HepG2 (cell line): ENCODE results near the gene ZNF764. TPM values are rescaled to one million over a fixed set of nuclear protein-coding genes. Genes with fewer than 3 reads are reported as not detected.
A peak's percentile ranks its signal among the peaks of the same experiment; 100 is the strongest.
"Not testable (repeated sequence)": the region's sequence is repeated elsewhere in the genome, so short reads cannot be mapped to it uniquely, and the experiment has no call there.

Source experiments
- BRD4 ChIP-seq: sonication (generic); formaldehyde crosslinking; IDR thresholded peaks from 2 replicates; pipeline ENCODE4 v1.4.0; 2020; ENCODE audit warnings: missing genetic modification reagents
- ELF3 ChIP-seq: IDR thresholded peaks from 2 replicates; pipeline ENCODE4 v1.6.1; 2016; ENCODE audit warnings: missing genetic modification reagents, missing compliant biosample characterization
- EP300 ChIP-seq, 3 experiments: sonication (generic) in 1 of 3; formaldehyde crosslinking in 1 of 3; IDR thresholded peaks; 2 replicates each; pipeline versions ENCODE4 v1.5.1 to v1.6.1; 2011 to 2020; ENCODE audit warnings: low read depth in 2 of 3, low read length in 2 of 3, borderline replicate concordance in 1 of 3, improper control_type of control experiment in 1 of 3, mild to moderate bottlenecking in 1 of 3, missing genetic modification reagents in 1 of 3, moderate library complexity in 1 of 3
- GFI1 ChIP-seq: sonication (generic); formaldehyde crosslinking; IDR thresholded peaks from 2 replicates; pipeline ENCODE4 v1.5.0; 2020; ENCODE audit warnings: missing genetic modification reagents, mild to moderate bottlenecking, borderline replicate concordance
- HIVEP1 ChIP-seq: sonication (generic); formaldehyde crosslinking; IDR thresholded peaks from 2 replicates; pipeline ENCODE4 v1.4.0; 2020; ENCODE audit warnings: mild to moderate bottlenecking, missing genetic modification reagents
- HMG20A ChIP-seq: IDR thresholded peaks from 2 replicates; pipeline ENCODE4 v1.6.1; 2016; ENCODE audit warnings: borderline replicate concordance
- HNF1B ChIP-seq: sonication (generic); formaldehyde crosslinking; IDR thresholded peaks from 2 replicates; pipeline ENCODE4 v1.5.1; 2020; ENCODE audit warnings: mild to moderate bottlenecking, moderate library complexity, missing genetic modification reagents
- HOXD1 ChIP-seq: sonication (generic); formaldehyde crosslinking; IDR thresholded peaks from 2 replicates; pipeline ENCODE4 v1.5.0; 2020; ENCODE audit warnings: missing genetic modification reagents
- MED1 ChIP-seq: sonication (generic); formaldehyde crosslinking; IDR thresholded peaks from 2 replicates; pipeline ENCODE4 v1.4.0; 2020; ENCODE audit warnings: missing genetic modification reagents
- NFYB ChIP-seq: sonication (generic); formaldehyde crosslinking; IDR thresholded peaks from 2 replicates; pipeline ENCODE4 v1.4.0; 2020; ENCODE audit warnings: missing genetic modification reagents
- PHF21A ChIP-seq: sonication (generic); formaldehyde crosslinking; IDR thresholded peaks from 2 replicates; pipeline ENCODE4 v1.5.0; 2020; ENCODE audit warnings: mild to moderate bottlenecking, missing genetic modification reagents
- POLR2A ChIP-seq, 2 experiments: IDR thresholded peaks; 2 replicates each; pipeline ENCODE4 v1.6.1; 2011; ENCODE audit warnings: low read depth in 2 of 2, low read length in 2 of 2, mild to moderate bottlenecking in 1 of 2, moderate library complexity in 1 of 2; ENCODE audit not compliant: insufficient read depth in 1 of 2
- POLR2AphosphoS5 ChIP-seq: IDR thresholded peaks from 2 replicates; pipeline ENCODE4 v1.6.1; 2012; ENCODE audit warnings: low read depth, low read length
- PRMT3 ChIP-seq: sonication (generic); formaldehyde crosslinking; IDR thresholded peaks from 2 replicates; pipeline ENCODE4 v1.8.1; 2022; ENCODE audit warnings: low read depth, mild to moderate bottlenecking, moderate library complexity, missing genetic modification reagents, borderline replicate concordance
- SNAPC2 ChIP-seq: sonication (generic); formaldehyde crosslinking; IDR thresholded peaks from 2 replicates; pipeline ENCODE4 v1.8.1; 2022; ENCODE audit warnings: mild to moderate bottlenecking, missing genetic modification reagents
- TARDBP ChIP-seq: sonication (generic); formaldehyde crosslinking; IDR thresholded peaks from 2 replicates; pipeline ENCODE4 v1.8.0; 2022; ENCODE audit warnings: mild to moderate bottlenecking, missing genetic modification reagents
- TCF12 ChIP-seq, 2 experiments: fragments of 450-650 bp in 1 of 2; sonication (generic) in 1 of 2; formaldehyde crosslinking in 1 of 2; IDR thresholded peaks; 2 replicates each; pipeline versions ENCODE4 v1.6.1 to v1.8.0; 2017 to 2022; ENCODE audit warnings: antibody characterized with exemption in 1 of 2, mild to moderate bottlenecking in 1 of 2, missing genetic modification reagents in 1 of 2, moderate library complexity in 1 of 2
- ZBTB3 ChIP-seq: sonication (generic); formaldehyde crosslinking; IDR thresholded peaks from 2 replicates; pipeline ENCODE4 v1.4.0; 2020; ENCODE audit warnings: low read depth, mild to moderate bottlenecking, moderate library complexity, missing genetic modification reagents, borderline replicate concordance
- ZEB1 ChIP-seq: IDR thresholded peaks from 2 replicates; pipeline ENCODE4 v1.6.1; 2012; ENCODE audit warnings: mild to moderate bottlenecking, low read depth, inconsistent platforms; ENCODE audit not compliant: insufficient replicate concordance
- ZFX ChIP-seq: sonication (generic); formaldehyde crosslinking; IDR thresholded peaks from 2 replicates; pipeline ENCODE4 v1.4.0; 2020; ENCODE audit warnings: mild to moderate bottlenecking, low read depth, missing genetic modification reagents, moderate library complexity
- ZNF124 ChIP-seq: sonication (generic); formaldehyde crosslinking; IDR thresholded peaks from 2 replicates; pipeline ENCODE4 v1.4.0; 2020; ENCODE audit warnings: missing genetic modification reagents
- ZNF556 ChIP-seq: sonication (generic); formaldehyde crosslinking; IDR thresholded peaks from 2 replicates; pipeline ENCODE4 v1.4.0; 2020; ENCODE audit warnings: mild to moderate bottlenecking, missing genetic modification reagents, borderline replicate concordance
- ZNF567 ChIP-seq: sonication (generic); formaldehyde crosslinking; IDR thresholded peaks from 2 replicates; pipeline ENCODE4 v1.8.1; 2023; ENCODE audit warnings: mild to moderate bottlenecking, missing genetic modification reagents, borderline replicate concordance
- ZNF746 ChIP-seq: sonication (generic); formaldehyde crosslinking; IDR thresholded peaks from 2 replicates; pipeline ENCODE4 v1.8.0; 2022; ENCODE audit warnings: mild to moderate bottlenecking, missing genetic modification reagents
- polyA plus RNA-seq, 8 experiments: library from polyadenylated mRNA; depleted of rRNA in 3 of 8; stranded (reverse) in 7 of 8; unstranded in 1 of 8; fragments of >200 nt; fragmentation: Illumina TruSeq in 4 of 8; extraction: Trizol in 4 of 8; gene quantifications; 2 replicates each; pipeline versions ENCODE4 v1.2.1 to v1.2.3, GENCODE V29; 2011 to 2016; ENCODE audit warnings: low read depth in 4 of 8, missing spikeins in 1 of 8, mixed read lengths in 1 of 8; ENCODE audit not compliant: insufficient read depth in 1 of 8
- total RNA-seq, 5 experiments: library from RNA; depleted of rRNA; stranded (reverse); fragments of >200 nt; fragmentation: Illumina TruSeq; extraction: Trizol; gene quantifications; 2 replicates each; pipeline ENCODE4 v1.2.3, GENCODE V29; 2016; ENCODE audit warnings: low read depth in 1 of 5
- TF ChIP-seq, protein P1 (sequence below), 2 experiments: sonication (generic) in 1 of 2; formaldehyde crosslinking in 1 of 2; IDR thresholded peaks; 2 replicates each; pipeline versions ENCODE4 v1.4.0 to v1.6.1; 2018 to 2020; ENCODE audit warnings: missing genetic modification reagents in 2 of 2, borderline replicate concordance in 1 of 2, low read depth in 1 of 2, mild to moderate bottlenecking in 1 of 2, missing biosample characterization in 1 of 2
- TF ChIP-seq, protein P2 (sequence below): sonication (generic); formaldehyde crosslinking; IDR thresholded peaks from 2 replicates; pipeline ENCODE4 v1.8.0; 2022; ENCODE audit warnings: missing genetic modification reagents, low read depth, mild to moderate bottlenecking, borderline replicate concordance

Gene ZNF764
- total and polyA plus RNA-seq, 2 of the 13 experiments (the other 11 are each of a cell fraction or from before 2014, with no cell fraction given), result 4.1 to 9.1 TPM

- TF ChIP-seq, protein P1, sequence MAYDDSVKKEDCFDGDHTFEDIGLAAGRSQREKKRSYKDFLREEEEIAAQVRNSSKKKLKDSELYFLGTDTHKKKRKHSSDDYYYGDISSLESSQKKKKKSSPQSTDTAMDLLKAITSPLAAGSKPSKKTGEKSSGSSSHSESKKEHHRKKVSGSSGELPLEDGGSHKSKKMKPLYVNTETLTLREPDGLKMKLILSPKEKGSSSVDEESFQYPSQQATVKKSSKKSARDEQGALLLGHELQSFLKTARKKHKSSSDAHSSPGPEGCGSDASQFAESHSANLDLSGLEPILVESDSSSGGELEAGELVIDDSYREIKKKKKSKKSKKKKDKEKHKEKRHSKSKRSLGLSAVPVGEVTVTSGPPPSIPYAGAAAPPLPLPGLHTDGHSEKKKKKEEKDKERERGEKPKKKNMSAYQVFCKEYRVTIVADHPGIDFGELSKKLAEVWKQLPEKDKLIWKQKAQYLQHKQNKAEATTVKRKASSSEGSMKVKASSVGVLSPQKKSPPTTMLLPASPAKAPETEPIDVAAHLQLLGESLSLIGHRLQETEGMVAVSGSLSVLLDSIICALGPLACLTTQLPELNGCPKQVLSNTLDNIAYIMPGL (CRISPR knock-in tag; IDR thresholded peaks at IDR 0.05; ENCODE audit: borderline replicate concordance in 1 of 2, low read depth in 1 of 2), result peak in 1 of 2 experiments; percentile 66; a peak in 2 of 4 replicates
- TF ChIP-seq POLR2AphosphoS5 (peak; percentile 60; the same call in 1 of the 2 replicates), HMG20A (0 out of 2 replicates have a peak, but pooled peaks have one; percentile 15), ZEB1 (peak; percentile 86), ELF3 (peak; percentile 53; the same call in 1 of the 2 replicates), EP300 (IDR thresholded peaks at IDR 0.05; ENCODE audit: low read depth in 2 of 2, low read length in 2 of 2) (peak in 1 of 2 experiments; percentile 46; a peak in 2 of 4 replicates), PRMT3 (CRISPR knock-in tag) (0 out of 2 replicates have a peak, but pooled peaks have one; percentile 37), ZNF746 (peak; percentile 69; the same call in 1 of the 2 replicates), ZFX (peak; percentile 58; the same call in 1 of the 2 replicates), HIVEP1 (CRISPR knock-in tag) (0 out of 2 replicates have a peak, but pooled peaks have one; percentile 19), SNAPC2 (CRISPR knock-in tag) (peak; percentile 62; the same call in 1 of the 2 replicates), TCF12 (CRISPR knock-in tag; IDR thresholded peaks at IDR 0.05) (peak; percentile 90; the same call in 1 of the 2 replicates), ZNF124 (CRISPR knock-in tag) (peak; percentile 19; the same call in 1 of the 2 replicates), PHF21A (peak; percentile 96), GFI1 (CRISPR knock-in tag) (peak; percentile 98), TARDBP (CRISPR knock-in tag) (peak; percentile 75; the same call in 1 of the 2 replicates), ZNF567 (CRISPR knock-in tag) (peak; percentile 56; the same call in 1 of the 2 replicates), MED1 (CRISPR knock-in tag) (peak; percentile 91), HOXD1 (peak; percentile 37; the same call in 1 of the 2 replicates), ZBTB3 (peak; percentile 96), HNF1B (CRISPR knock-in tag) (peak; percentile 97), ZNF556 (CRISPR knock-in tag) (peak; percentile 64; the same call in 1 of the 2 replicates), BRD4 (0 out of 2 replicates have a peak, but pooled peaks have one; percentile 45), NFYB (CRISPR knock-in tag) (peak; percentile 11; the same call in 1 of the 2 replicates), POLR2A (IDR thresholded peaks at IDR 0.05; ENCODE audit: insufficient read depth in 1 of 2, low read depth in 2 of 2, low read length in 2 of 2) (peak in 1 of 2 experiments; percentile 52; a peak in 2 of 4 replicates)
- not testable (repeated sequence) for TF ChIP-seq EP300 (CRISPR knock-in tag; IDR thresholded peaks at IDR 0.05; ENCODE audit: borderline replicate concordance); TCF12 (IDR thresholded peaks at IDR 0.05)
- TF ChIP-seq, protein P2, sequence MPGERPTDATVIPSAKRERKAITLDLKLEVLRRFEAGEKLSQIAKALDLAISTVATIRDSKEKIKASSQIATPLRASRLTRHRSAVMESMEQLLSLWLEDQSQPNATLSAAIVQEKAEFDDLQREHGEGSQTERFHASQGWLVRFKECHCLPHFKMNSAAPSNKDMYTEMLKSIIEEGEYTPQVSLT (CRISPR knock-in tag), result 0 out of 2 replicates have a peak, but pooled peaks have one; percentile 82
Measured at GRCh38 chr16:30540916-30541464, 17.2 kb downstream of the ZNF764 start (continued).
